Ovary (tissue), 10 donors: ENCODE data around the gene PI4K2A. TPM values are rescaled to one million over a fixed set of nuclear protein-coding genes. Genes with fewer than 3 reads are reported as not detected.

Experiments used
- DNase-seq, 5 donors: peaks; one replicate each; pipeline ENCODE4 v3.0.0-alpha.2; 2019 to 2020
- H3K27ac ChIP-seq, 2 donors: fragments of 200-600 bp; one replicate each; pipeline versions ENCODE4 v1.5.1 to v1.8.0; 2019 to 2022
- H3K27me3 ChIP-seq: fragments of 200-600 bp; one replicate; pipeline ENCODE4 v1.8.0; 2022
- H3K36me3 ChIP-seq: fragments of 200-600 bp; sonication (generic); one replicate; pipeline ENCODE4 v1.5.1; 2019
- H3K4me1 ChIP-seq: one replicate; pipeline ENCODE4 v1.8.1; 2013; ENCODE audit warnings: mild to moderate bottlenecking, moderate library complexity; ENCODE audit not compliant: insufficient read depth
- H3K4me3 ChIP-seq: fragments of 200-600 bp; sonication (generic); one replicate; pipeline ENCODE4 v1.5.1; 2017
- H3K9me3 ChIP-seq, 2 donors: fragments of 200-600 bp in 1 of 2; sonication (generic) in 1 of 2; one replicate each; pipeline versions ENCODE4 v1.5.1 to v1.8.1; 2013 to 2019; ENCODE audit warnings: mild to moderate bottlenecking in 1 of 2, moderate library complexity in 1 of 2
- CTCF ChIP-seq, 3 donors: fragments of 450-650 bp in 2 of 3; fragments of 200-600 bp in 1 of 3; IDR thresholded peaks; one replicate each; pipeline versions ENCODE4 v1.5.1 to v1.8.0; 2016 to 2022; ENCODE audit warnings: antibody characterized with exemption in 3 of 3, mild to moderate bottlenecking in 1 of 3
- EP300 ChIP-seq: sonication (generic); formaldehyde crosslinking; IDR thresholded peaks from one replicate; pipeline ENCODE4 v1.6.1; 2017; ENCODE audit warnings: antibody characterized with exemption
- POLR2A ChIP-seq: fragments of 450-650 bp; IDR thresholded peaks from one replicate; pipeline ENCODE4 v1.6.1; 2017; ENCODE audit warnings: antibody characterized with exemption, mild to moderate bottlenecking, moderate library complexity
- WGBS, 3 donors: extraction: QIAGEN DNeasy Blood & Tissue Kit in 1 of 3; methylation state at CpG; one replicate each; pipeline versions ENCODE4 v1.1.5 to v1.1.7; 2013 to 2017; 5-methylcytosine and 5-hydroxymethylcytosine counted together
- intact Hi-C, 4 donors: fragments of 100-400 bp; cut with DNase I; formaldehyde crosslinking; loops; one replicate each; pipeline versions ENCODE4 v1.11.0 to v1.15.1; 2022 to 2023
- long read RNA-seq, 3 donors: library from polyadenylated mRNA in 2 of 3; unstranded in 2 of 3; transcript quantifications; one replicate each; pipeline ENCODE4 v2.0.0 and lab custom pipeline, GENCODE V29; 2021 to 2026
- polyA plus RNA-seq, 2 donors: library from polyadenylated mRNA; stranded (reverse); fragments of 200-250 nt in 1 of 2; fragments of 350-450 nt in 1 of 2; fragmentation: Illumina TruSeq in 1 of 2; extraction: RNeasy Lipid Tissue Mini Kit (QIAGEN cat#74804) in 1 of 2; gene quantifications; one replicate each; pipeline ENCODE4 v1.2.3, GENCODE V29; 2013 to 2014
- total RNA-seq, 7 donors: library from RNA; depleted of rRNA in 2 of 7; stranded (reverse); fragments of >200 nt in 2 of 7; fragmentation: NEBNext Ultra II Directional in 3 of 7; extraction: Animal tissue kit (Norgen Biotek cat#: 25700) in 3 of 7; gene quantifications; one replicate each; pipeline versions ENCODE4 v1.1.0 to v1.2.4, GENCODE V29; 2016 to 2023
- donor health status: DM: no; HTN: no; CAD: no; lungs with moderate emphysema.
- donor health status: DM: no; HTN: no; CAD: no.
- donor health status: Bipolar disorder and iron deficiency.
- donor health status: DM: yes; HTN: yes; CAD: no.
- donor health status: DM: no; HTN: no; CAD: no.
- donor health status: DM: yes; HTN: yes; CAD: no.

PI4K2A gene
- 10 to 100 TPM; 11.0 to 18.0 (median 12.6) TPM for total RNA-seq
- 10 to 100 TPM; 10.8 to 23.8 TPM for polyA plus RNA-seq
- long read RNA-seq, donor 1, partial matches to known transcripts, result 12 of 24 reads
- long read RNA-seq, donor 1, other reads (novel, unspliced or antisense), result 12 of 24 reads
- long read RNA-seq, donor 2, full-length matches to known transcripts, result 8 of 19 reads
- long read RNA-seq, donor 2, partial matches to known transcripts, result 0 of 19 reads
- long read RNA-seq, donor 2, other reads (novel, unspliced or antisense), result 11 of 19 reads
- long read RNA-seq, donor 3, full-length matches to known transcripts, result 23 of 37 reads
- long read RNA-seq, donor 3, partial matches to known transcripts, result 11 of 37 reads
- long read RNA-seq, donor 3, other reads (novel, unspliced or antisense), result 3 of 37 reads

GRCh38 chr10:97640174-97640867, at the start of gene PI4K2A:
Gene PI4K2A (plus strand): TSS chr10:97640671. CDS start chr10:97640743, 72 bp downstream.
- H3K9me3 ChIP-seq, result no peaks in the 10 kb centered on the region
- WGBS, 3 donors, result 1 to 2% (median 2%) methylated on average over 47 to 54 of the region's 54 CpGs
- no peaks in the 10 kb centered on the region for H3K36me3 ChIP-seq
- TF ChIP-seq EP300 (no peak), POLR2A (peak; percentile 72), CTCF (IDR thresholded peaks at IDR 0.05) (no peak)
- peak within 1 kb of the TSS; percentile 70 for H3K4me3 ChIP-seq
- intact Hi-C loops, result no loop called here
- peak within 1 kb of the TSS; percentile 70 to 79 for H3K27ac ChIP-seq
- H3K27me3 ChIP-seq, result no peaks in the 10 kb centered on the region
- DNase-seq, result peak; percentile 97 to 99 (median 98)
- peaks cover 6% of the 10 kb centered on the region for H3K4me1 ChIP-seq

GRCh38 chr10:97590748-97591495, 49.5 kb upstream of the PI4K2A start:
- Histone ChIP-seq H3K27ac (no peak overlapping the region), H3K36me3 (no peaks in the 10 kb centered on the region), H3K9me3 (no peaks in the 10 kb centered on the region), H3K27me3 (no peaks in the 10 kb centered on the region), H3K4me1 (no peaks in the 10 kb centered on the region), H3K4me3 (no peak overlapping the region)
- intact Hi-C loops, result loop anchor here in 1 of 4 donors (2.0 kb wide), 1 partner anchor 20 kb away; no protein-coding TSS in a partner anchor
- TF ChIP-seq POLR2A (no peak), EP300 (no peak), CTCF (IDR thresholded peaks at IDR 0.05) (no peak)
- WGBS, 3 donors, result 66 to 71% (median 70%) methylated on average over 5 of the region's 5 CpGs
- DNase-seq, result no peak

- Histone ChIP-seq H3K36me3 (no peaks in the 10 kb centered on the region), H3K27ac (no peak overlapping the region), H3K4me3 (no peak overlapping the region), H3K27me3 (no peaks in the 10 kb centered on the region), H3K4me1 (peaks cover 2% of the 10 kb centered on the region), H3K9me3 (no peaks in the 10 kb centered on the region)
- TF ChIP-seq CTCF (IDR thresholded peaks at IDR 0.05), result no peak
- TF ChIP-seq POLR2A, result no peak
- TF ChIP-seq EP300, result no peak
- WGBS, 3 donors, result 27 to 34% (median 28%) methylated on average over 4 of the region's 4 CpGs
- no peak for DNase-seq
- intact Hi-C loops, result no loop called here
Measured at GRCh38 chr10:97593421-97593820, 47.0 kb upstream of the PI4K2A start.
